Kidney glomerular epithelial cell (primary cell): ENCODE measurements around the gene CAMK2N2.
"Not testable (repeated sequence)": the region's sequence is repeated elsewhere in the genome, so short reads cannot be mapped to it uniquely, and the experiment has no call there.

ENCODE experiments used
- DNase-seq: peaks from one replicate; lab custom pipeline; 2025; lab: John Stamatoyannopoulos, UW

The CAMK2N2 gene

GRCh38 chr3:184272269-184272668 is 10.9 kb upstream of the CAMK2N2 start:
- no peak for DNase-seq

DNA sequence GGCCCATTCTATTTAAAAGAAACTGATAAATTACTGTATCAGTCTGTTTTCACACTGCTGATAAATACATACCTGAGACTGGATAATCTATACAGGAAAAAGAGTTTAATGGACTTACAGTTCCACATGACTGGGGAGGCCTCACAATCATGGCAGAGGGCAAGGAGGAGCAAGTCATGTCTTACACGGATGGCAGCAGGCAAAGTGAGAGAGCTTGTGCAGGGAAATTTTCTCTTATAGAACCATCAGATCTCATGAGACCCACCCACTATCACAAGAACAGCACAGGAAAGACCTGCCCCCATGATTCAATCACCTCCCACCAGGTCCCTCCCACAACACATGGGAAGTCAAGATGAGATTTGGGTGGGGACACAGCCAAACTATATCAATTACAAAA is 5.9 kb upstream of the CAMK2N2 start:
- DNase-seq: not testable (repeated sequence)

DNA sequence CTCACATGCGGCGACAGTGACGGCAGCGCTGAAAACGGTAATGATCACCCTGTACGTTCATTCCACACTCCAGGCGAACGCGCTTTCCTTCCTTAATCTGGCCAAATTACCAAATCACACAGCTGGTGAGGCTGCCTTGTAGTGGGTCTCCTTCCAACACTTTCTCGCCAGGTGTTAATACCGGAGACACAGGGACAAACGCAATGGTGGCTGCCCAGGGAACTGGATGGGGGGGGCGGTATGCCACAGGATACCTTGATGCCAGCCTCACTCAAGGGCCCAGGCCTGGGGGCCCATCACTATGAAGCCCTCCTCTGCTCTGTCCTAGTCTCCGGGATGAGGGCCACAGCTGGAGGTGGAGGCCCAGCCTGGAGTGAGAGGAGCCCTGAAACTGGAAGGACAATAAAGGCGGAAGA is 1.4 kb upstream of the CAMK2N2 start:
- no peak for DNase-seq

- DNase-seq: peak; percentile 20
Observed at GRCh38 chr3:184261854-184262763, 756 bp upstream of the CAMK2N2 start.

- DNase-seq: no peak
Observed at GRCh38 chr3:184260724-184261269, 556 bp downstream of the CAMK2N2 start.

DNA sequence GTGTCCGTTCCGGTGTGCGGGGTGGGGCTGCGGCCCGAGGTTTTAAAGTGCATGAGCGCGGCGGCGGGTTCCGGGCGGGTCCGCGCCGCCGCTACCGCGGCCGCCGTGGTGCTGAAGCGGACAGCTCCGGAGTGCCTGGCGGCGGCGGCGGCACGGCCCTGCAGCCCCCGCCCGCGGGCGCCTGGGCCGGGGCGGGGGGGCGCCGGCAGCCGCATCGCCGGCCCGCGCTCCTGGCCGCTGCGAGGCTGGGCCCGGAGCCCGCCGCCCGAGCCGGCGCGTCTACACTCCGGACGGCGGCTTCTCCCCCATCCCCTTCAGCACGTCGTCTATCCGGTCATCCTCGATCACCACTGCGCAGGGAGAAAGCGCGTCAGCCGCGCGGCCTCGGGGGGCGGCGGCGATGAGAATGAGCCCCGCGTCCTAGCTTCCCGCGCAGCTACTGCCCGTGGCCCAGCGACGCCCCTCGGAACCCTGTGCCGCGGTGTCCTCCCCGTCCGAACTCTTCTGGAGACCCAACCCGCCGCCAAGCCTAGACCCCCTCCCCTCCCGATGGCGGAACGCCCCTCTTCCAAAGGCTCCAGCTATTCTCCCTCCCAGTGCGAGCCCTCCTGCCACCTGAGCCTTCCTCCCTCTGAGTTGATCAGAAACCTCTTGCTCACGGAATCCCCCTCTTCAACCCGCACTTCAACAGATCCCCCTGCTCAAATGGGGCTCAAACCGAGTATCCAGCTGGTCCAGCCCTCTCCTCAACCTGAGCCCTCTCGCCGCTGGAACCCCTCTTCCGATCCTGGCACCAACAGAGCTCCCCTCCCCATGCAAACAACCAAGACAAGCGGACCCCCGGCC is 1.3 kb downstream of the CAMK2N2 start:
- peak; percentile 12 for DNase-seq

DNA sequence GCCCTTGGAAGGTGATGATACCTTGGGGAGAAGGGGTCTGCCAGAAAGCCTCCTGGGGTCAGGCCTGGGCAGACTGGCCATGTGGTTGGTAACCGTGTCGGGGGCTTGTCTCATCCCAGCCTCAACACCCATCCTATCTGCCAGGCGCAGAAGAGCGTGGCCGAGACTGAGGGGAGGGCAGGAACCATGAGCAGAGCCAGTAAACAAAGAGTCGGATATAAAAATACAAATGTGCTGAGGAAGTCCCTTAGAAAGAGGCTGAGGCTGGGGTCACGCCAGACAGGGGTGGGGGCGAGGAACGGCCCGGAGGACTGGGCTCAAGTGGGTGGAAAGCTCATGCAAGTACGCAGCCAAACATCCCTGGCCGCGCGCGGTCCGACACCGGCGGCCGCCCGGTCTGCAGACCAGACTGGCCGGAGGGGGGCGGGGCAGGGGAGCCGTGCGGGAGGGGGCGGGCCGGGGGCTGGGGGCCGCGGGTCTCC is 1.9 kb downstream of the CAMK2N2 start:
- no peak for DNase-seq

GRCh38 chr3:184258926-184259325 is 2.4 kb downstream of the CAMK2N2 start:
- DNase-seq: no peak

- DNase-seq: no peak
Observed at GRCh38 chr3:184257083-184257915, 4.1 kb downstream of the CAMK2N2 start.

GRCh38 chr3:184255291-184256039 is 5.9 kb downstream of the CAMK2N2 start:
- DNase-seq: no peak

- DNase-seq: peak; percentile 88
Observed at GRCh38 chr3:184250167-184250828, 11.1 kb downstream of the CAMK2N2 start.

DNA sequence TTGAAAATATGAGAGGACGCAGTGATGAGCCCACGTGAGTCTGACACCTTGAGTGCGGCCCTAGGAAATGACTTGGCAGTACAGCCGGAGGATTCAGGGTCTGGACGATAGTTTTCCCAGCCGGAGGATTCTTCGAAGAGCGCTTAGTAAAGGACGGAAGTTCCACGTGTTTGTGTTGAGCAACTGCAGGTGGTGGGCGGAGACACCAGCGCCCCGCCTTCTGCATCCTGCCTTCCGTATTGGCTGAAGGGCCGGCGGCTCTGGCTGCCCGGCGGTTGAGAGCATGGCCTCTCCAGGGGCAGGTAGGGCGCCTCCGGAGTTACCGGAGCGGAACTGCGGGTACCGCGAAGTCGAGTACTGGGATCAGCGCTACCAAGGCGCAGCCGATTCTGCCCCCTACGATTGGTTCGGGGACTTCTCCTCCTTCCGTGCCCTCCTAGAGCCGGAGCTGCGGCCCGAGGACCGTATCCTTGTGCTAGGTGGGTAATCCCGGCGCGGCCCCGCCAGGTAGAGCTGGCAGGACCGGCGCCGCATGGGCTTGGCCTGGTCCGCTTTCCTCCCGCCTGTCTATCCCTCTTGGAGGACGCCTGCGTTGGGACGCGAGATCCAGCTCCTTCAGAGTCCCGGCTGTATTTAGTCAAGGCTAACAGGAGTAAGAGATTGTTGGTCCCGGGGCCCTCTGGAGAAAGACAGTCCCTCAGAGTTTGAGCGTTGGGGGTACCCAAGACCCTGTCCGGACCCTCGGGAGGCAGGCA is 11.8 kb downstream of the CAMK2N2 start, which contains the start of gene EEF1AKMT4:
Gene EEF1AKMT4 (plus strand): TSS at position 261 of the 755 bp plus-strand sequence. CDS start 23 bp downstream, at position 284.
- DNase-seq: peak; percentile 96

DNA sequence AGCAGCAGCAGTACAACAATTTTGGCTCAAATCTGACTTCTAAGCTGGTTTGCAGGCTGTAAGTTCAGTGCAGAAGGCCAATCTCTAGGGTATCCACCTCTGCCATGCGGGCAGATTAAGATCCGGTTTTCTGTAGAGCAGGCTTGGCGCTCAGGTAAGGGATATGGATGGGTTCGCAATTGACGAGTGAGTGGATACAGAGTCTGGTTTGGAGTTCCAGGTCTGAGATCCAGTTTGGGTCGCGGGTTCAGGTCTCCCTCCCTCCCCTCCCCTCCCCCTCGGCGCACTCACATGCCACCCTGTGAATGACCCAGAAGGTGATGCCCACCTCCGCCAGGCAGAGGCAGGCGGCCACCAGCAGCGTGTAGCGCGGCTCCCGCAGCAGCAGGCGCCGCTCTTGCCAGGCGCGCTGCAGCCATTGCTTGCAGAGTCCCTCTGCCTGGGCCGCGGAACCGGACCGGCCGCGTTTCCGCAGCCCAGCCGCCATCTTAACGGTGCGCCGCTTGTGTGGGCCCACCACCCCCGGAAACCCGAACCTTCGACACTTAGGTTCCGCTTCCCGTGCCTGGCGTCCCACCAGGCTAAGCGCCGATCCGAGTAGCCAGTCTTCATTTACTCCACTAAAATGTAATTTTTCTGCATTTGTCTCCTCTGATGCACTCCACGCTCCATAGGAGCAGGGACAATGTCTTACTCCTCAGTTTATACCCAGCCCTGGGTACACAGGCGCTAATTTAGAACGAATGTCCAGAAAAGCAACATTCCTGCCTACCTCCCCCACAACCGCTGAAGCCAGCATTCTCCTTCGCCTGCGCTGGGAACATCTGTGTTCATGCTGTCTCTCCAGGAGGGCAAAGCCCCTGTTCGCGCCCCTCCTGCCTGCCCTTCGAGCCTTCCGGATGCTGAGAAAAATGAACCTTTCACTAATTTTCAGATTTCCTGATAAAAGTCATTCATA is 12.6 kb downstream of the CAMK2N2 start, which contains the start of gene ALG3:
Gene ALG3 (minus strand): TSS at position 509 of the 958 bp plus-strand sequence. CDS start 22 bp downstream, at position 487.
- peak; percentile 68 for DNase-seq

DNA sequence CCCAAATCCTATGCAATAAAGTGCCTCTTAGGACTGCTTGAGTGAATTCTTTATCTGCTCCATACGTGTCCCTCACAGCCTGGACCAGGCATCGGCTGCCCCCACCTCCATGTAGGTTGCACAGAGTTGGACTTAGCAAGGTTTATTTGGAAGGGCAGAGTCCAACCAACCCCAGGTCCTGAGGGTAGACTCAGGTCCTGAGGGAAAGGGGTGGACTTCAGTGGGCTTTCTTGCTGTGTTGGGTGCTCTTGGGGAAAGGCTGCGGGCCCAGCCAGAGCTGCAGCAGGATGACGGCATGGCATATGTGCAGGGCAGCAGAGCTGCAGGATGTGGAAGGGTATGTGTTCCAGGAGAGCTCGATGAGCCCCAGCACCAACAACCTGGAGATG is 19.1 kb downstream of the CAMK2N2 start:
- DNase-seq: no peak

- peak; percentile 14 for DNase-seq
Observed at GRCh38 chr3:184241447-184242296, 19.7 kb downstream of the CAMK2N2 start.

GRCh38 chr3:184241141-184241446 is 20.3 kb downstream of the CAMK2N2 start:
- no peak for DNase-seq
